Measurements from ENCODE around the gene IRGQ.
"Not testable (repeated sequence)": the region's sequence is repeated elsewhere in the genome, so short reads cannot be mapped to it uniquely, and the experiment has no call there.

Gene IRGQ

DNA sequence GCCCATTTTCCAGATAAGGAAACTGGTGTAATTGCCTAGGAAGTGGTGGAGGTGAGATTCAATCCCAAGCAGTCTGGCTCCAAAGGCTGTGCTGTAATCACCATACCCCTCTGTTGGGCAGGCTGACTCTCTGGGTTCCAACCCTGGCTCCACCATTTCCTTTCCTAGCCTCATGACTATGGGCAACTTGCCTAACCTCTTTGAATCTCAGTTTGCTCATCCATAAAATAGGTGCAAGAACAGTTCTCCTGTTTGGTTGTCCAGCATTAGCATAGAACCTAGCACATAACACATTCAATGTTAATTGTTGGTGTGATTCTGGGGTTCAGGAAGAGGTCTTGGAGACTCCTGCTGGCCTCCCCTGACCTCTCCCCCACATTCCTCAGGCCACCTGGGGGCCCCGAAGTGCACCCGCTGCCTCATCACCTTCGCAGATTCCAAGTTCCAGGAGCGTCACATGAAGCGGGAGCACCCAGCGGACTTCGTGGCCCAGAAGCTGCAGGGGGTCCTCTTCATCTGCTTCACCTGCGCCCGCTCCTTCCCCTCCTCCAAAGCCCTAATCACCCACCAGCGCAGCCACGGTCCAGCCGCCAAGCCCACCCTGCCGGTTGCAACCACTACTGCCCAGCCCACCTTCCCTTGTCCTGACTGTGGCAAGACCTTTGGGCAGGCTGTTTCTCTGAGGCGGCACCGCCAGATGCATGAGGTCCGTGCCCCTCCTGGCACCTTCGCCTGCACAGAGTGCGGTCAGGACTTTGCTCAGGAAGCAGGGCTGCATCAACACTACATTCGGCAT, 2.7 kb upstream of the IRGQ start:
- DNase-seq (ENCODE audit: low read depth) = no peak

DNA sequence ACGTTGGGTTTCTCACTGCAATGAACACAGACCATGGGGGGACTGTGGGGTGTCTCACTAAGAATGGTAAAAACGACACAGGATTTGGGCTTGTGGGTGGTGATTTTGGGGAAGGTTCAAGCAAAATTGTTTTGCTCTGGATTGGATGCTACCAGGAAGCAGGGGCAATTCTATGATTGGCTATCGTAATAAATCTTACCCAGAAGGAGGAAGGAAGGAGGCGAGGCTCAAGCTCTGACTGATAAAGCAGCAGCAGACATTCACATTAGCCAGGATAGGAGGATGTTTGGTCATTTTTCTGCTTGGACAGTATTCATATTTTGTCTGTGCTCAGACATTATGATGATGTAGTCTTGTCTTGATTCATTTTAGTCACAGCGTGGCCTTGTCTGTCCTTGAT, 1.9 kb upstream of the IRGQ start:
- no peak for DNase-seq (ENCODE audit: low read depth)

DNA sequence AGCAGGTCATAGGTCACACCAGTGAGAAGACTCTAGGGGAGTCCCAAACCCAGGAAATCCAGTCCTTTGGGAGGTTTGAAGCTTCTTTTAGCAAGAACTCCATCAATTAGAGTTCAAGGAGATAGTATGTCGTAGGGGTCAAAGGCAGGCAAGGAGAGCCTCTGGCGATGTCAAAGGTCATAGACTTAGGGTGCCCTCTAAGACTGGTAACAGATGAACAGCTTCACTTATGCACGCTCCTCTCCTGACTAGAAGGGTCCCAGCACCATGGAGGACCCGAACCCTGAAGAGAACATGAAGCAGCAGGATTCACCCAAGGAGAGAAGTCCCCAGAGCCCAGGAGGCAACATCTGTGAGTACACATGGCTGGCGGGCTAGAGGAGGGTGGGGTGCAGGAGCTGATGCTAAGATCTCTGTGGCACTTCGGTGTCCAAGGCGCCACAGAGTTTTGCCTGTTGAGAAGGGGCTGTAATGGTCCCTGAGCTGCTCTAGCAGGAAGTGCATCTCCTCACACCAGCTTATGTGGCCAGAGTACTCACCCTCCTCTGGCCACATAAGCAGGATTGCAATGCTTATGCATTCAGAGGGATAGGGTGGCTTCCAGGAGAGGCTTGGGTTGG, 1.0 kb upstream of the IRGQ start:
- no peak for DNase-seq (ENCODE audit: low read depth)

DNA sequence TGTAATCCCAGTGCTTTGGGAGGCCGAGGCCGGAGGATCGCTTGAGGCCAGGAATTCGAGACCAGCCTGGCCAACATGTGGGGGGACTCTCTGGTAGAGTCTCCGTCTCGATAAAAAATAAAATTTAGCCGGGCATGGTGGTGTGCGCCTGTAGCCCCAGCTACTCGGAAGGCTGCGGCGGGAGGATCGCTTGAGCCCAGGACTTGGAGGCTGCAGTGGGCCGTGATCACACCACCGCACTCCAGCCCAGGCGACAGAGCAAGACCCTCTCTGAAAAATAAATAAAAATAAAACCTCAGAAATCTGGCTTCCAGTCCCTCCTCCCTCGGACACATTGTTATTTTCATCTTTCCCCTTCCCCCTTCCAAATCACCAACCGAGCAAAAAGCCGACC, 332 bp downstream of the IRGQ start:
- no peak for DNase-seq (ENCODE audit: low read depth)

DNA sequence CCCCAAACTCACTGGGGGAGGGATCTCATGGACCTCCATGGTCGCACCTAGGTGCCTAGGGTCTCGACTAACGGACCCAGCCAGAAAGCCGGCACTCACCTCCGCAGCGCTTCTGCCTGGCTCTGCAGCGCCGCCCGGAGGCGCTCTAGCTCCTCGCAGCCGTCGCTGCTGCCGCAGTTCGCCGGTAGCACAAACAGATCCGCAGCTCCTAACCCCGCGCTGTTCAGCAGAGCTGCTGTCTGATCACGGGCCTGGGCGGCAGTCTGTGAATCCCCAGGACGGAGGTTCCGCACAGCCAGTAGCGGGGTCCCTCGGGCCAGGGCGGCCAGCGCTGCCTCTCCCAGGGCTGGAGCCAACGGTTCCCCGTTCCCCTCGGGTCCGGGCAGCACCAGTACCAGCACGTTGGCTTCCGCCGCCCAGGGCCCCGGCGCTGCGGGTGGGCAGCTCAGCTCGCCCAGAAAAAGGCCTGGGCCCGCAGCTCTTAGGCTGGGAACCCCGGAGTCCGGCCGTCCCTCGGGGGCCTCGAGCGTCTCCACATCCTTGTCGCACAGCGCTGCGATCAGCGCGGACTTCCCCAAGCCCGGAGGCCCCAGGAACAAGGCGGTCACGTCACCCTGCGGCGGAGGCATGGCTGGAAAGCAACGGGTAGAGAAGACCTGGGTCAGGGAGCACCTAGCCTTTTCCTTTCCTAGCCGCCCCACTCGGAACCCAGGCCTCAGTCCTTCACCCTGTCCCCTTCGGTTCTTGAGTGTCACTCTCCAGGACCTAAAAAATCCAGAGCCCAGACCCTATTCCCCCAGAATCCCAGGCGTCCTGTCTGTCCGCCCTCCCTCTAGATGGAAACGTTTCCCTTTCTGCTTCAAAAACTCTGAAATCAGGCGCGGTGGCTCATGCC, 977 bp downstream of the IRGQ start:
- DNase-seq (ENCODE audit: low read depth) = no peak

DNA sequence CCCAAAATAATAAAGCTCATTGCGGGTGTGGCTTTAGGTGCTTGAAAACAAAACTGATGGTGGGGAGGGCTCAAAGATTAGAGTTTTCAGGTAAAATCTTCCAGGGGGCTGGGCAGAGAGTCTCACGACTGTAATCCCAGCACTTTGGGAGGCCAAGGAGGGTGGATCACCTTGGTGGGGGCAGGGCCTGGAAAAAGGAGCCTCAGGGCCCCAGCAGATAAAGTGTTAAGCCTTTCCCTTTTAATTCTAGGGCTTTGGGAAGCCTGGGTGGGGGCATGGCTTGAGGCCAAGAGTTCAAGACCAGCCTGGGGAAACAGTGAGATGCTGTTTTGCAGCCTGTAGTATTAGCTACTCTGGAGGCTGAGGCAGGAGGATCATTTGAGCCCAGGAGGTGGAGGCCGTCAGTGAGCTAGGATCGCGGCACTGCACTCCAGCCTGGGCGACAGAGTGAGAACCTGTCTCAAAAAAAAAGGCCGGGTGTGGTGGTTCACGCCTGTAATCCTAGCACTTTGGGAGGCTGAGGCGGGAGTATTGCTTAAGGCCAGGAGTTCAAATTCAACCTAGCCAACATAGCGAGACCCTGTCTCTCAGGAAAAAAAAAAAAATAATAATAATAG, 1.7 kb downstream of the IRGQ start:
- DNase-seq (ENCODE audit: low read depth) = no peak

DNA sequence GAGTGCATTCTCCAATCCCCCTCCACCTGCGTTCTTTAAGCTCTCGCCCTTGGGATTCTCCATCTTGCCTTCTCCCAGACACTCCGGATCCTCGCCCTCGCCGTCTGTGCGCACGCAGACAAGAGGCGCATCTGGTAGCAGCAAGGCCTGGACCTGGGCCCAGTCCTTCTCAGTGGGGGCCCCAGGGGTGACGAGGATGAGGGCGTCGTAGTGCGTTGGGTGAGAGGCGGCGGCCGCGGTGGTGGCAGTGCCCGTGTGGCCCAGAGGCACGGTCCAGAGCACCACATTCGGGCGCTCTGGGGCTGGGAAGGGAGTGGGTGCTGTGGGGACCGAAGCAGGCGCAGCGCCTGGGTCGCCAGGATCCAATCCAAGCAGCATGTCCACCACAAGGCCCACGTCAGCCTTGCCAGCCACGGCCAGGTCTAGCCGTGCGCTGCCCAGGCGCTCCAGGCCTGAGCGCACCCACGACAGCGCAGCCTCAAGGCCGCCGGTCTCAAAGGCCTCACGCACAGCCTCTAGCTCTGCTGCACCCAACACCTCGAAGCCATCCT, 3.1 kb downstream of the IRGQ start:
- DNase-seq (ENCODE audit: low read depth) = no peak

DNA sequence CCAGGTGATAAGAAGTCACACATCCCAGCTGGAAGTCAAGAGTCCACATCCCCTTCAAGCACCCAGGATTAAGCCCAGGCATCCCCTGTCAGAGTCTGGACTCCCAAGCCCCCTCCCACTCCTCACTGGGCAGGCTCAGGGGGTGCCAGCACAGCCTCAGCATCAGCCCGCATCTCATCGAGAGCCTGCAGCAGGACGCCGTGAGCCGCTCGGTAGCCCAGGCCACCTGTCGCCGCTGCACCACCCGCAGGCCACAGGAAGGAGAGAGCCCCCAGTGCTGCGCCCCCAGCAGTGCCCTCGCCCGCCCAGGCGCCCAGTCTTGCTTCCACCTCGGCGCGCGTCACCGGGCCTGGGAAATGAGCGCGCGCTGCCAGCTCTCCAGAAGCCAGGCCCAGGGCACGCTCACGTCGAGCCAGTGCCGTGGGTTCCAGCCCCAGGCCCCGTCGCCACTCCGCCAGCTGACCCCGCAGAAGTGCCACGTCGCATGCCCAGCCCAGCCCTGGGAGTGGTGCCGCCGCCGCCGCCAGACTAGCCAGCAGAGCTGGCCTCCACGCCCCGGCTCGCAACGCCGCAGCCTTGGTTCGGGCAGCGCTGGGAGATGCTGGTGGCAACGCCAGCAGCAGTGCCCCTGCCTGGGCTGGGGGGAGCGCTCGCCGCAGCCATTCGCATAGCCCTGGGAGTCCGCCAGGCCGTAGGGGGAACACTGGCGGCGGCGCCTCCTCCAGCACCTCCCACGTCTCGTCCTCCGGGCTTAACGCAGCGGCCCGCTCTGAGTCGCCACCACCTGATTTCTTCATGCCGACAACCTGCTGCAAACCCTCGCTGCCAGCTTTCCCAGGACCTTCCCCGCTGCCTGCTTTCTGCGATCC, 3.8 kb downstream of the IRGQ start:
- no peak for DNase-seq (ENCODE audit: low read depth)

DNA sequence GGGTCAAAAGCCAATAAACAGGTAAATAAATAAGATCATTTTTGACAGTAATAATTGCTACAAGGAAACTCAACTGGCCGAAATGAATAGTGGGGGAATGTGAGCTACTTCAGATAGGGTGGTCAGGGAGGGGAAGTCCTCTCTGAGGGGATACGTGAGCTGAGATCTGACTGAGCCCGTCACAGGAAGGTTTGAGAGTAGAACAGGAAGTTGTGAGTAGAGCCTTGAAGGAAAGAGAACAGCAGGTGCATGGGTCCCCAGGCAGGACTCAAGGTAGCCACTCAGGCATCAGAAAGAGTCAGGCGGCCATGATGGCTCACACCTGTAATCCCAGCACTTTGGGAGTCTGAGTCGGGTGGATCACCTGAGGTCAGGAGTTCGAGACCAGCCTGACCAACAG, 6.3 kb downstream of the IRGQ start:
- no peak for DNase-seq (ENCODE audit: low read depth)

DNA sequence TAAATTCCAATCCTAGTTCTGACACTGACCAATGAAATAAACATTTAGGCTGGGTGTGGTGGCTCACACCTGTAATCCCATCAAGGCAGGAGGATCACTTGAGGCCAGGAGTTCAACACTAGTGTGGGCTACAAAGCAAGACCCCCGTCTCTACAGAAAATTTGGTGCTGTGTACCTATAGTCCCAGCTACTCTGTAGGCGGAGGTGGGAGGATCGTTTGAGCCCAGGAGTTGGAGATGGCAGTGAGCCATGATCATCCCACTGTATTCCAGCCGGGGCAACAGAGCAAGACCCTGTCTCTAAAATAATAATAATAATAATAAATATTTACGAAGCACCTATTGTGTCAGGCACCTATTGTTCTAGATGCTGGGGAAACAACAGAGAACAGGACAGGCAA, 6.7 kb downstream of the IRGQ start:
- DNase-seq (ENCODE audit: low read depth) = no peak

DNA sequence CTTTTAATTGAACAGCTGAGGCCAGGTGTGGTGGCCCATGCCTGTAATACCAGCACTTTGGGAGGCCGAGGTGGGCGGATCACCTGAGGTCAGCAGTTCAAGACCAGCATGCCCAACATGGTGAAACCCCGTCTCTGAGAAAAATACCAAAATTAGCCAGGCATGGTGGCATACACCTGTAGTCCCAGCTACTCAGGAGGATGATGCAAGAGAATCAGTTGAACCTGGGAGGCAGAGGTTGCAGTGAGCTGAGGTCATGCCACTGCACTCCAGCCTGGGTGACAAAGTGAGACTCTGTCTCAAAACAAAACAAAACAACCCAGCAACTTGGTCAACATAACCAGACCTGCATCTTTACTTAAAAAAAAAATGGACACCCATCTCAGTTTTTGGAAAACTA, 8.9 kb downstream of the IRGQ start:
- not testable (repeated sequence) for DNase-seq (ENCODE audit: low read depth)

DNA sequence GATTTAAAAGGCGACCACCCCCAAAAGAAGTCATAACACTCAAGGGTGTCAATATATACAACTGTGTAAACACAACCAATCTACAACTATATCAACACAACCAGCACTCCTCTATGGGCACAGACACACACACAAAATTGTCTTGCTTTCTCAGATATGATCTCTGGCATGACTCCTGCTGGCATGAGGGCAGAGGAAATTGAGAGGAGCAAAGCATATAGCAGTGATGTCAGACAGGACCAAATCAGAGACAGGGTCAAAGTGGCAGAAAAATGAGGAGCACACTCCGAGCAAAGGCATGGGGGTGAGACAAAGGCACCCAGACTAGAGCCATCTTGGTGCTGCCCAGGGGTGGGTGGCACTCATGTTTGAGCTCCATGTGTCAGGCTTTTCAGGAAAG, 9.6 kb downstream of the IRGQ start:
- DNase-seq (ENCODE audit: low read depth) = no peak

DNA sequence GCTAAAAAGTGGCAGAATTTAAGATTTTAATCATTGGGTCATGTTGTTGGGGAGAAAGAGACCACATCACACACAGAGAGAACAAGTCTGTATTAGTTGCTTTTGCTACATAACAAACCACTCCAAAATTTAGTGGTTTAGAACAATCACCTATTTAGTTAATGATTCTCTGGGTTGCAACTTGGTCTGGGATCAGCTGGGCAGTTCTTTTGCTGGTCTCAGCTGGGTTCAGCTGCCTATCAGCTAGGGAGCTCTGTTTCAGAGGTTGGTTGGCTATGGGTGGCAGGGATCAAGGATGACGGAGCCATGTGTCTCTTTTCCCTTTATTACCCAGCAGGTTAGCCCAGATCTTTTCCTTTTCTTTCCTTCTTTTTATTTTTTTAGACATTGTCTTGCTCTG, 11.4 kb downstream of the IRGQ start:
- DNase-seq (ENCODE audit: low read depth) = no peak

DNA sequence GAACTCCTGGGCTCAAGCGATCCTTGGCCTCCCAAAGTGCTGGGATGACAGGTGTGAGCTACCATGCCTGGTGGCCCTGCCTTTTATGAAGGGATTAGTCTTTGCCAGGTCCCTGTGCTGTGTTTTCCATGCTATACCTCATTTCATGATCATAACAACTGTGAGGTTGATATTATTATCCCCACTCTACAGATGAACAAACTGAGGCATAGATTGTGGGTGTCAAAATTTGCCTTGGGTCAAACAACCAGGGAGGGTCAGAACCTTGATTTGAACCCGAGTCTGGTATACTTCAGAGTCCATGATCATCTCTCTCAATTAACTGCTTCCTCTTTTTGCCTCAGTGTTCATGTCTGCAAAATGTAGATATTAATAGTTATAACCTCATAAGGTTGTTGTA, 13.4 kb downstream of the IRGQ start:
- no peak for DNase-seq (ENCODE audit: low read depth)

DNA sequence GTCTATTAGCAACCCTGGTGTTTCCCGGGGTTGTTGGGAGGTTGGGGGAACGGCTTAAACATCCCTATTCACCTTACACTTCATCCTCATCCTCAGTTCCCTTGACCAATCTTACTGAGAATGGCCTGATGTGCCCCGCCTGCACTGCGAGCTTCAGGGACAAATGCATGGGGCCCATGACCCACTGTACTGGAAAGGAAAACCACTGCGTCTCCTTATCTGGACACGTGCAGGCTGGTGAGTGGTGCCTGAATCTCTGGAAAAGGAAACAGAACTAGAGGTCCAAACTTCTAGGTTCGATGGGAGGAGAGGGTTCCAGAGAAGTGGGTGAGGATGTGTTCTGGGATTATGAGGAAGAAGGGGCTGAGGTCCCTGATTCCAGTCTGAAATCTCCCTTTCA, 14.5 kb downstream of the IRGQ start:
- DNase-seq (ENCODE audit: low read depth) = no peak

DNA sequence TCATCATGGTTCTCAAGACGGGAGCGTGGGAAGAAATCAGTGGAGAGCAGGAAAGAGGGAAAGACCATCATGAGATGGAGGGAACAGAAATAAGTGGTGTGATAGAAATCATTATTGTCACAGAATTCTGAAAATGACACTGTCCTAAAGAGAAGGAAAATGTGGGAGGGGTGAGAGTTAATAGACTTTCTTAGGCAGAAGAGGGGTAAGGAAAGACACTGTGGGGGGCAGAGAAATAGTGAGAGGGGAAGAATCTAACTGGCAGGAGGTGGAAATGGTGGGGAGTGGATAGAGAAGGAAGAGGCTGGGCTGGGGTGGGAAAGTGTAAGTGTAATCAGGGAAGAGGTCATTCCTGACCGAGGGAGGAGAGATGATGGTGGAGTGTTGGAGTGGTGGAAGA, 17.1 kb downstream of the IRGQ start:
- no peak for DNase-seq (ENCODE audit: low read depth)

DNA sequence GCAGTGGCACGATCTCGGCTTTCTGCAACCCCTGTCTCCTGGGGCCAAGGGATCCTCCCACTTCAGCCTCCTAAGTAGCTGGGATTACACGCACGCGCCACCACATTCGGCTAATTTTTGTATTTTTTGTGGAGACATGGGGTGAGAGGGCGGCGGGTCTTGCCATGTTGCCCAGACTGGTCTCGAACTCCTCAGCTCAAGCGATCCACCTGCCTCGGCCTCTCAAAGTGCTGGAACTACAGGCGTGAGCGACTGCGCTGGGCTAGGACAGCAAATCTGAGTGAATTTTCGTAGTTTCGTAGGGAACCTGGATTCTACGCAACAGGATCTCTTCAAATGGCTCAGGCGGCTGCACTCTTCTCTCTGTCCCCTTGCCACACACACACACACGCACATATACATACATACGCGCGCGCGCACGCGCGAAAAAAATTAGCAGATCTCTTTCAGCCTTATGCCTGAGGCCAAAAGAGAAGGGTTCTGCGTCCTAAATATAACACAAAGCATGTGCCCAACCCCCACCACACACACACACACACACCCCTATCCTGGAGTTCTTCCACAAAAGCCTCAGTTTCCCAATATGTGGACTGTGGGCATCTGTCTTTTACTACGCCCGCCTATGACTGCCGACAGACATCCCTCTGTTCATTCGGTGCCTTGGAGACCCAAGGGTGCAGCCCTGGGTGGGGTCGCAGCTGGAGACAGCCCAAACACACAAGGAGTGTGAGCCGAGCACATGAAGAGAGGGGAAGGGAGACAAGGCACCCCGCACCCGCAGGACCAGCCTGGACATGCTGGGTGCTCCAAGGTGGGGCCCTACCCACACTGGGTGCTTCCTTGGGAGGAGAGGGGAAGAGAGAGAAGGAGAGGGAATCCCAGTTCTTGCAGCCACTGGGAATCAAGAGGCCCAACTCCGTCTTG, 19.7 kb downstream of the IRGQ start:
- DNase-seq (ENCODE audit: low read depth) = no peak

DNA sequence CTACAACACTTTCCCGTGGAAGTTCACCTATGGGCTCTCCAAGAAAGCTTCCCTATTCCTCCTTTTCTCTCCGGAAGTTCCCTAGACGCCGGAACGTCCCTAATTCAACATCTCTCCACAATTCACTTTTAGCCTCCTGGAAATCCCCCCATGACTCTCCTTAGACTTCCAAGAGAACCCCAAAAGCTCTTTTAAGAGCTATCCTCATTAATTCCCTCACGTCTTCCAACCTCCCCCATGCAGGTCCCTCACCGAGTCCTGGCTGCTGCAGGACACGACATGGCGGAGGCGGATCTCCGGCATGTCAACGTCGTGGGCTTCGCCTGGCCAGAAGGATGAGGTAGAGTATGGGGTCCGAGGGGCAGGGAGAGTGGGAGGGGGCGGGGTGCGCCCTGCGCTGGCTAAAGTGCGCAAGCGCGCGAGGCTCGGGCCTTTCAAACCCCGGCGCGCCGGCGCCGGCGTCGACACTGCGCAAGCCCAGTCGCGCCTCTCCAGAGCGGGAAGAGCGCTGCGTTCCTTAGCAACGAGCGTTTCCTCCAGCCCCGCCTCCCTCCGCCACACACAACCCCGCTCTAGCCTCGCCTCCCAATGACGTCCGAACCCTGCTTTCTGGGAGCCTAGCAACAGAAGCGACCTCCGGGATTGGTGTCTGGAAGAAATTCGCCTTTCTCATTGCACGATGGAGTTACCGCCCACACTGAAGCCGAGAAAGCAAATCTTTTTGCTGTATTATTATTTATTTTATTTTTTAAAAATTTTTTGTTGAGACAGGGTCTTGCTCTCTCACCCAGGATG, 20.6 kb downstream of the IRGQ start, which contains the start of the genes PINLYP and XRCC1:
Gene PINLYP, plus strand, starts transcription at position 646 of the 795 bp plus-strand sequence. CDS start 1,391 bp downstream, outside the sequence.
Gene XRCC1, minus strand, starts transcription at position 372 of the 795 bp plus-strand sequence. Its CDS starts 69 bp downstream, at position 303.
- peak; percentile 88 for DNase-seq (ENCODE audit: low read depth)

Data from GM04503 (cell line).